Measurements from ENCODE around the gene PCBP2. TPM values are rescaled to one million over a fixed set of nuclear protein-coding genes. Genes with fewer than 3 reads are reported as not detected.
"Not testable (repeated sequence)": the region's sequence is repeated elsewhere in the genome, so short reads cannot be mapped to it uniquely, and the experiment has no call there.

The PCBP2 gene
- total RNA-seq, 1 donor from 2014 or later = 1,351 TPM

DNA sequence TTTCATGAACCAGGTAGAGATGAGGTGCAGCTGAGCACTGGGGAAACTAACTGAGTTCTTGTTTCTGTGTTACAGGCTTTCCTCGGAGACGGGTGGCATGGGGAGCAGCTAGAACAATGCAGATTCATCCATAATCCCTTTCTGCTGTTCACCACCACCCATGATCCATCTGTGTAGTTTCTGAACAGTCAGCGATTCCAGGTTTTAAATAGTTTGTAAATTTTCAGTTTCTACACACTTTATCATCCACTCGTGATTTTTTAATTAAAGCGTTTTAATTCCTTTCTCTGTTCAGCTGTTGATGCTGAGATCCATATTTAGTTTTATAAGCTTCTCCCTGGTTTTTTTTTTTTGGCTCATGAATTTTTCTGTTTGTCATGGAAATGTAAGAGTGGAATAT lies 27.4 kb downstream of the PCBP2 start:
- Mint-ChIP-seq H3K4me3 (no peak overlapping the region), H3K27me3 (ENCODE audit: low read depth) (peaks cover 16% of the 10 kb centered on the region), H3K27ac (ENCODE audit: unreplicated experiment) (no peak overlapping the region), H3K4me1 (peaks cover 41% of the 10 kb centered on the region), H3K36me3 (ENCODE audit: low read depth) (peaks cover 35% of the 10 kb centered on the region), H3K9me3 (no peaks in the 10 kb centered on the region)
- TF ChIP-seq, protein P1, sequence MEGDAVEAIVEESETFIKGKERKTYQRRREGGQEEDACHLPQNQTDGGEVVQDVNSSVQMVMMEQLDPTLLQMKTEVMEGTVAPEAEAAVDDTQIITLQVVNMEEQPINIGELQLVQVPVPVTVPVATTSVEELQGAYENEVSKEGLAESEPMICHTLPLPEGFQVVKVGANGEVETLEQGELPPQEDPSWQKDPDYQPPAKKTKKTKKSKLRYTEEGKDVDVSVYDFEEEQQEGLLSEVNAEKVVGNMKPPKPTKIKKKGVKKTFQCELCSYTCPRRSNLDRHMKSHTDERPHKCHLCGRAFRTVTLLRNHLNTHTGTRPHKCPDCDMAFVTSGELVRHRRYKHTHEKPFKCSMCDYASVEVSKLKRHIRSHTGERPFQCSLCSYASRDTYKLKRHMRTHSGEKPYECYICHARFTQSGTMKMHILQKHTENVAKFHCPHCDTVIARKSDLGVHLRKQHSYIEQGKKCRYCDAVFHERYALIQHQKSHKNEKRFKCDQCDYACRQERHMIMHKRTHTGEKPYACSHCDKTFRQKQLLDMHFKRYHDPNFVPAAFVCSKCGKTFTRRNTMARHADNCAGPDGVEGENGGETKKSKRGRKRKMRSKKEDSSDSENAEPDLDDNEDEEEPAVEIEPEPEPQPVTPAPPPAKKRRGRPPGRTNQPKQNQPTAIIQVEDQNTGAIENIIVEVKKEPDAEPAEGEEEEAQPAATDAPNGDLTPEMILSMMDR (conservative IDR thresholded peaks at IDR 0.05) = no peak
- DNase-seq (ENCODE audit: low read depth, low spot score) = no peak

DNA sequence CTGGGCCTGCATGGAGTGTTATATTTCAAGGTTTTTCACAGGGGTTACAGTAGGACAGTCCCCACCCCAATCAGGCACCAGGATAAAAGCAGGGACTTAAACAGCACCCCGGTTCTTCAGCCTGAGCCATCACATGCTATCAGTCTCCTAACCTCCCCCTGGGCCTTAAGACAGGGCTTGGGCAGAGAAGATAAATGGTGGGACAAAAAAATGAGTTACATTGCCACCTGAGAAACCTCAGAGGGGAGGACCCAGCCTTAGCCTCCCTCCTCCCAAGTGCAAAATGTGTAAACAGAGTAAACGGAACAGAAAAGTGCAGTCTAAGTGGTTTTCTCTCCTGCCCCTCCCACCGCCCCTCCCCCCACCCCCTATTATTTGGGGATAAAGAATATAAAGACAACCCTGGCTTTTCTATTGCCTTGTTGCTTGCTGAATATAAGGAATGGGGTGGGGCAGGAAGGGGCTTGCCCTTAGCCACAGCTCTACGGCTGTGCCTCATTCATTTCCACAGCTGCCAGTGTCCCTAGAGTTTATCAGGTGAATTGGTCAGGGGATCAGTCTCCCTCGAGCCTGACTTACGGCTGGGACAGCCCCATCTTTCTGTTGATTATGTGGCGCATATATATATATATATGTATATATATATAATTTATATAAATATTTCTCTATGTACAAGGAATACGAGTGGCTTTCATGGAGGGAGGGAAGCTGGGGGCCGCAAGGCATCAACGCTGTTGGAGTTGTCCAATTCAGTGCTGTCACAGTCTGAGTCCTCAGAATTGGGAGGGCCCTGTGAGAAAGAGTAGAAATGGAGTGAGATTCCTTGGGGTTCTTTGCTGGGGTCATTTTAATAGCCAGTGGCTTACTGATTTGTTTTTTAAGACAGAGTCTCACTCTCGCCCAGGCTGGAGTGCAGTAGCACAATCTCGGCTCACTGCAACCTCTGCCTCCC lies 28.9 kb downstream of the PCBP2 start:
- DNase-seq (ENCODE audit: low read depth, low spot score) = no peak
- H3K4me1 Mint-ChIP-seq = peaks cover 31% of the 10 kb centered on the region
- no peaks in the 10 kb centered on the region for H3K9me3 Mint-ChIP-seq
- peak overlapping the region; percentile 12 for H3K27ac Mint-ChIP-seq (ENCODE audit: unreplicated experiment)
- peak overlapping the region; percentile 56 for H3K4me3 Mint-ChIP-seq
- peaks cover 35% of the 10 kb centered on the region for H3K36me3 Mint-ChIP-seq (ENCODE audit: low read depth)
- H3K27me3 Mint-ChIP-seq (ENCODE audit: low read depth) = peaks cover 16% of the 10 kb centered on the region
- TF ChIP-seq, protein P1 (conservative IDR thresholded peaks at IDR 0.05) = peak; percentile 16

DNA sequence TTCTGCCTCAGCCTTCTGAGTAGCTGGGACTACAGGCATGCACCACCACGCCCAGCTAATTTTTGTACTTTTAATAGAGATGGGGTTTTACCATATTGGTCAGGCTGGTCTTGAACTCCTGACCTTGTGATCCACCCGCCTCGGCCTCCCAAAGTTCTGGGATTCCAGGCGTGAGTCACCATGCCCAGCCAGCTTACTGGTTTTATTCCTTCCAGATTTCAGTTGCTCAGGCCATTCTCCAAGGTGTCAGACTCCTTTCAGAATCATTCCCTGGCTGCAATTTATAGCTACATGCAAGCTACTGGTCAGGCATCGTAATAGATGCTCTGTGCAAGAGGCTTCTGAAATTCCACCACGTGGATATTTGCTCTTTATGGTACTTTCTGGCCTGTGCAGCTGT lies 29.6 kb downstream of the PCBP2 start:
- H3K27ac Mint-ChIP-seq (ENCODE audit: unreplicated experiment); H3K9me3 Mint-ChIP-seq; DNase-seq (ENCODE audit: low read depth, low spot score): not testable (repeated sequence)
- Mint-ChIP-seq H3K4me3 (peak overlapping the region; percentile 79), H3K27me3 (ENCODE audit: low read depth) (peaks cover 16% of the 10 kb centered on the region), H3K36me3 (ENCODE audit: low read depth) (peaks cover 33% of the 10 kb centered on the region), H3K4me1 (peaks cover 29% of the 10 kb centered on the region)

DNA sequence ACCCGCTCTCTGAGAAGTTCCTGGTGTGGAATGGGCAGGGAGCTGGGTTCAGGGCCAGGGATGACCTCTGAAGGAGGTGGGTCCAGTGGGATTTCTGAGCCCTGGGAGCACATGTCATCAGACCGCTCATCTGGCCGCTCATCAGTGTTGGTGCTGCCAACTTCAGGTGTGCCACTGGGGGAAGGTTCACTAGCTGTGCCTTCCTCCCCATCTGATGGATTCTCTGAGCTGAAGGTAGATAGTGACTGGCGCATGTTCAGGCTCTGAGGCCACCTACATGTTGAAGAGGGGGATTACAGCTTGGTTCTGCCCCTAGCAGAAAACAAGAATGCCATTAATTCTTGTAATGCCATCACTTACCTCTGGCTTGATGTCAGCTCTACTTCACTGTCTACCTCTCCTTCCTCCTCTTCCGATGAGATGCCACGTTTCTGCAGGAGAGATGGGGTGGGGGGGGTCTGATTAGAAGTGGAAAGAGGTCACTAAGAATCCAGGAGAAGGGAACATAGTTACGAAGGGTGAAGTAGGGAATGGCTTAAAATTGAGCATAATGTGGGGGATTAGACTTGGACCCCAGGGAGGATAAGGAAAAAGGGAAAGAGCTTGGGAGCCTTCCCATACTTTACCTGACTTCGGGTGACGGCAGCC lies 30.2 kb downstream of the PCBP2 start:
- Mint-ChIP-seq H3K27me3 (ENCODE audit: low read depth) (peaks cover 13% of the 10 kb centered on the region), H3K4me1 (peaks cover 23% of the 10 kb centered on the region), H3K4me3 (peak overlapping the region; percentile 79), H3K36me3 (ENCODE audit: low read depth) (peaks cover 26% of the 10 kb centered on the region), H3K27ac (ENCODE audit: unreplicated experiment) (peak overlapping the region; percentile 52), H3K9me3 (no peaks in the 10 kb centered on the region)
- DNase-seq (ENCODE audit: low read depth, low spot score) = no peak
- TF ChIP-seq, protein P1 (conservative IDR thresholded peaks at IDR 0.05) = peak; percentile 47

DNA sequence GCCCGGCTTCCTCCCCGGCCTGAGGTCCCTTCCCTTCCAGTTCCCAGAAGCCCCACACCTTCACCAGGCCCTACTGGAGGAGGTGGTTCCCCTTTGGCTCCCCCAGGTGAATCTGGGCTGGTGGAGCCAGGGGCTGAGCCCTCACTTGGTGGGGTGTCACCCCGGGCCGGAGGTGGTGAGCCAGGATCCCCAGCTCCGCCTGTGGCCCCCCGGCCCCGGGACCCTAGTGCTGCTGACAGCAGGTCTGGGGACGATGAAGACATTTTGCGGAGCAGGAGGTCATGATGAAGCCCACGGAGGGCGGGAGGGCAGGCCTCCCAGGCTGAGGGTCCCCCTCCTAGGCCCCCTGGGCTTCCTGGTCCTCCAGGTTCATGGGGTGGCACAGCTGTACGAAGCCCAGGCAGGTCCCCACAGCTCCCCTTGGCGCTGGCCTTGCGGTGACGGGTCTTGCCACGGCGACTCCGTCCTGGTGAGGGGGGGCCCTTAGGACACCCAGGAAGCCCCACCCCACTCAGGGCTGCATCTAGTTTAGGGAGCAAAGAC lies 30.8 kb downstream of the PCBP2 start:
- no peak for DNase-seq (ENCODE audit: low read depth, low spot score)
- peaks cover 22% of the 10 kb centered on the region for H3K4me1 Mint-ChIP-seq
- H3K4me3 Mint-ChIP-seq = no peak overlapping the region
- H3K9me3 Mint-ChIP-seq = no peaks in the 10 kb centered on the region
- no peak overlapping the region for H3K27ac Mint-ChIP-seq (ENCODE audit: unreplicated experiment)
- TF ChIP-seq, protein P1 (conservative IDR thresholded peaks at IDR 0.05) = no peak
- H3K27me3 Mint-ChIP-seq (ENCODE audit: low read depth) = peaks cover 17% of the 10 kb centered on the region
- H3K36me3 Mint-ChIP-seq (ENCODE audit: low read depth) = peaks cover 27% of the 10 kb centered on the region
